ENCODE data around the gene RBPMS2.

DNA sequence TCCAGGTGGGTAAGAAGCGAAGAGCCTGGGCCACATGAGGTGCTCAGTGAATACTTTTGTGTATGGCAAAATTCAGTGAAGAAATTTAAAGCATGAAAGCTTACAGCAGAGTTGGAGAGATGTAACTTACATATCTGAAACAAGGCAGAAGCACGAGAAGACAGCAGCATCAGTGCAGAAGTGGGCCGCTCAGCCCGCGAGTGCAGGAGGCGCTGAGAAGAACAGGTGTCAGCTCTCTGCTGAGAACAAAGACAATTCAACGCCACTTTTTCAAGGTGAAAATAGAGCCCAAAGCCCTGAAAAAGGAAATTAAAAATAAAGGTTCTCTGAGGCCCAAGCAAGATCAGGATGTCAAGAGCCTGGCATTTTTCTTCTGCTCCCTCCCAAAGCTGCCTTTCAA, 58.3 kb downstream of the RBPMS2 start:
- TF ChIP-seq CTCF (IDR thresholded peaks at IDR 0.05) (no peak), ZFX (IDR thresholded peaks at IDR 0.05; ENCODE audit: borderline replicate concordance) (no peak)

Measured in 22Rv1 (cell line).